Left lobe of liver (tissue), 2 donors: ENCODE data around the gene NFE2L3. TPM values are rescaled to one million over a fixed set of nuclear protein-coding genes. Genes with fewer than 3 reads are reported as not detected.
"Not testable (repeated sequence)": the region's sequence is repeated elsewhere in the genome, so short reads cannot be mapped to it uniquely, and the experiment has no call there.

Experiments used
- ATAC-seq: fragments of 200-7000 bp; cut with Tn5 transposase; one replicate; pipeline ENCODE4 v1.9.1; 2020; ENCODE audit warnings: mild to moderate bottlenecking, moderate library complexity
- DNase-seq: peaks from one replicate; pipeline ENCODE4 v3.0.0-alpha.2; 2020; ENCODE audit warnings: low spot score
- total RNA-seq: library from RNA; stranded (reverse); gene quantifications from one replicate; pipeline ENCODE4 v1.2.1, GENCODE V29; 2021
- donor health status: DM: no; HTN: no; CAD: no; lungs with moderate emphysema.
- donor health status: DM: no; HTN: yes; CAD: no.

Gene NFE2L3, protein sequence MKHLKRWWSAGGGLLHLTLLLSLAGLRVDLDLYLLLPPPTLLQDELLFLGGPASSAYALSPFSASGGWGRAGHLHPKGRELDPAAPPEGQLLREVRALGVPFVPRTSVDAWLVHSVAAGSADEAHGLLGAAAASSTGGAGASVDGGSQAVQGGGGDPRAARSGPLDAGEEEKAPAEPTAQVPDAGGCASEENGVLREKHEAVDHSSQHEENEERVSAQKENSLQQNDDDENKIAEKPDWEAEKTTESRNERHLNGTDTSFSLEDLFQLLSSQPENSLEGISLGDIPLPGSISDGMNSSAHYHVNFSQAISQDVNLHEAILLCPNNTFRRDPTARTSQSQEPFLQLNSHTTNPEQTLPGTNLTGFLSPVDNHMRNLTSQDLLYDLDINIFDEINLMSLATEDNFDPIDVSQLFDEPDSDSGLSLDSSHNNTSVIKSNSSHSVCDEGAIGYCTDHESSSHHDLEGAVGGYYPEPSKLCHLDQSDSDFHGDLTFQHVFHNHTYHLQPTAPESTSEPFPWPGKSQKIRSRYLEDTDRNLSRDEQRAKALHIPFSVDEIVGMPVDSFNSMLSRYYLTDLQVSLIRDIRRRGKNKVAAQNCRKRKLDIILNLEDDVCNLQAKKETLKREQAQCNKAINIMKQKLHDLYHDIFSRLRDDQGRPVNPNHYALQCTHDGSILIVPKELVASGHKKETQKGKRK
- total RNA-seq, result 0.45 TPM

DNA sequence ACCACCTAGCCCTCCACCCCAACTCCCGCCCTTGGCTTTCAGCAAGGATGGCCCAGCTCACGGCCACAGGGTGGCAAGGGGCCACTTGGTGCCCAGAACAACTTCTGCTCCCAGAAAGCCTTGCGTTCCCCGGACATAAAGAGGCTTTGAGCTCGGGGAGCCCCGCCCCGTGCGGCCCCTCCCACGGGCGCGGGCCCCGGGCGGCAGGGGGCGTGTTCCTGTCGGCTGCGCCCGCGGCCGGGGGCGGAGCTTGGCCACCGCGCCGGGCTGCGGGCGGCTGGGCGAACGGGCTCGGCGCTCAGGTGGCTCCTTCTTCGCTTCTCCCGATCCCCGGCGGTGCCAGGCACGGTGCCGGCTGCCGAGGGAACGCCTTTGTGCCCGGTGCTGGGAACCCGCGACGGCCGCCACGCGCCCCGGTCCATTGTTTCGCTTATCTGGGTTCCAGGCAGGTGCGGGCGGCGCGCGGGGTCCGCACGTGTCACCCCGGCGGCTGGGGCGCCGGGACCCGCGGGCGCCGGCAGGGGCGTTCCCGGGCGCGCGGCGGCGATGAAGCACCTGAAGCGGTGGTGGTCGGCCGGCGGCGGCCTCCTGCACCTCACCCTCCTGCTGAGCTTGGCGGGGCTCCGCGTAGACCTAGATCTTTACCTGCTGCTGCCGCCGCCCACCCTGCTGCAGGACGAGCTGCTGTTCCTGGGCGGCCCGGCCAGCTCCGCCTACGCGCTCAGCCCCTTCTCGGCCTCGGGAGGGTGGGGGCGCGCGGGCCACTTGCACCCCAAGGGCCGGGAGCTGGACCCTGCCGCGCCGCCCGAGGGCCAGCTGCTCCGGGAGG, at the start of gene NFE2L3:
Gene NFE2L3, plus strand, starts transcription at position 246 of the 829 bp plus-strand sequence. Its CDS starts 301 bp downstream, at position 547.
- ATAC-seq, result peak; percentile 91

DNA sequence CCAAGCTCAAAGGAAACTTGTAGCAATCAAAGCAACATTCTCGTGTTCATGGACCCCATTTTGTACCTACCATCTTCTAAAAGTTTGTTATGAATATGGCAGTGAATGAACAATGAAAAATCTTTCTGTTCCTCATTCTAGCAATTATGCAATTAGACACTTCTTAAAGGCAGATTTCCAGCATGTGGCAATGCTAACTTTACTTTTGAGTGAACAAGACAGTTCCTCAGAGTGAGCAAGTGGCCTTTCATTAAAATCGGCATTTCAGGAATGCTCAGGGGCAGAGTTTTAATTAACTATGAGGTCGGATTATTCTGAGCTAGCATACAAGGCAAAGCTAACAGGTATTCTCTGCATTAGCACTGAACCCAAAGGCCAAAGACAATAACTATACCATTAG, 48.4 kb upstream of the NFE2L3 start:
- ATAC-seq, result no peak

More for the DNA sequence above, at the start of gene NFE2L3:
- peak; percentile 63 for DNase-seq

DNA sequence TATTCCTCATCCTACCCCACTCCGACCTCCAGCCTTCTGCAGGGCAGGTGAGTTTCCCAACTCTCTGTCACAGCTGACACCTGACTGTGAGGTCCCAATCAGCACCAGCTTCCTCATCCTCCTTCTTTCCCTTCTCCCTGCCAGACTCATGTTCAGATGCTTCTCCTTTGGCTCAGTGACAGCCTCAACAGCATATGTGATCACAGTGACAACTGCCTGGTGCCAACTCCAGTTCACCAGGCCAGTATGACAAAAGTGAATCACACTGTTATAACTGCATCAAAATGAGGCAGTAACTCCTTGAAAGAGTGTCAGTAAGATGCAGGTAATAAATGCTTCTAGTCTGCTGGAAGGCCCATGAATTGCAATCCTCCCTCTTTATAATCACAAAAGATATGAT, 46.8 kb upstream of the NFE2L3 start:
- DNase-seq (no peak), ATAC-seq (no peak)

More for the DNA sequence above, 48.4 kb upstream of the NFE2L3 start:
- DNase-seq, result no peak

DNA sequence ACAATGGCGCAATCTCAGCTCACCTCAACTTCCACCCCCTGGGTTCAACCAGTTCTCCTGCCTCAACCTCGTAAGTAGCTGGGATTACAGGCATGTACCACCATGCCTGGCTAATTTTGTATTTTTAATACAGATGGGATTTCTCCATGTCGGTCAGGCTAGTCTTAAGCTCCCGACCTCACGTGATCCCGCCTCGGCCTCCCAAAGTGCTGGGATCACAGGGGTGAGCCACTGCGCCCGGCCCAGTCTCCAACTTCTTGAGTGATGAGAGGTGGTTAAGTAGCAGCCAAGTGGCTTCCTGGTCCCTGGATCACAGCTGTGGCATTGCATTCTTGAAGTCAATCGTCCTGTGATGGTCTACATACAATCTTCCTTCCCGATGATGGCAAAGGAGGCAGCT, 46.1 kb upstream of the NFE2L3 start:
- ATAC-seq (no peak), DNase-seq (no peak)

DNA sequence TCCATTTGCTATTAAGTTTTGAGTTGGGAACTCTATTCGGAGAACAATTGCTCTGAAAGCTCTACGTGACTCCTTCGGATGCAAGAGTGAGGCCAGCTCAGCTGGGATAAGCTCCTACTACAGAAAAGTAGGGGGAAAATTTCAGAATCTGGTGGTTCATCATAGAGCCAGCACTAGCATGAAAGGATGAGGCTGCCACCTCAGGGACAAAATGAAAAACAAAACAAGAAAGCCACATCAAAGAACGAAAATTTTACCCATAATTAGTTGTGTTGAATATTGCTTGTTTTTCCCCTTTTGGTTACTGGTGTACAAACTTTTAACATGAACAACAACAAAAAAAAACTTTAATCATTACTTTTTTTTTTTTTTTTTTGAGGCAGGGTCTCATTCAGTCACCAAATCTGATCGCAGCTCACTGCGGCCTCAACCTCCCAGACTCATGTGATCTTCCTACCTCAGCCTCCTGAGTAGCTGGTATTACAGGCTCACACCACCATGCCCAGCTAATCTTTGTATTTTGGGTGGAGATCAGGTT, 39.7 kb upstream of the NFE2L3 start:
- ATAC-seq, result no peak
- no peak for DNase-seq

DNA sequence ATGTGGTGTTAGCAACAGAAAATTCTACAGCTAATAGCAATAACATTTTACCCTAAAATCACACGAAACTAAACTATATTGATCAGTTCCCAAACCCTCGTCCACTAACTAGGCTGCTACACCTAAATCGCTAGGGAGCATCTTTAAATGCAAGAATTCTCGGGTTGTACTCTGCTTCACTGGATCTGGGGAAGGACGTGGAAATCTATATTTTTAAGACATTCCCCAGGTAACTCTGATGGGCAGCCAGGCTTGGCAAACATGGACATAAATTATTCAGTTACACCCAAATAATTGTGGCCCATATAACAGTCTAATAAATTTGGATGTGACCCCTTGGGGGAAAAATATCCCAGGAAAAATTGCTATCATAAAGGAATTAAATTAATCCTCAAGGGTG, 36.3 kb upstream of the NFE2L3 start:
- no peak for ATAC-seq
- no peak for DNase-seq

DNA sequence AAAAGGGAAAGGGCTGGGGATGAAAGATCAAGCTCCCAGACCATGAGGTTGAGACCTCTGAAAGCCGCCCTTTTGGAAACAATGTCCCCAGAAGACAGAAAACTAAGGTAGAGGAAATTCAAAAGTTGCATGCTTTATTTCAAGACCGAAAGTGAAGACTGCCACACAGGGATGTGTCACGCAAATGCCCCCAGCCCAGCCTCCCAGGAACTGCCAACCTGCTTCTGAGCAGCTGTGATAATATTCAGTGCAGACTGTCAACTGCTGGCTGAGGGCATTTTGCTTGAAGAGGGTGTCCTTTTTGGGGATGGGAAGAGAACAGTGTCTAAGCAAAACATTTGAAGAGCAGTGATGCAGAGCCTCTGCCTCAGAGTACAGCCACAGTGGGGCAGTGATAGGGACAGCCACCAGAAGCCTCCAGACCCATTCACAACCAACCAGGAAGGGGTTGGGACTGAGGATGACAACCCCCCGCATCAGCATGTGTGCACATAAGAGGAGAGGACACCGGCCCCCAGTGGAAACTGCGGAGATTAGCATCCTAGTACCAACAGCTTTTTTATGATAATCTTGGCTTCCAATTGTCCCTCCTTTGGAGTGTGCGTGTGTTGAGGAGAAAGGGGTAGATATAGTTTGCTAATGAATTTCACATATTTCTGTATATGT, 34.7 kb upstream of the NFE2L3 start:
- DNase-seq (no peak), ATAC-seq (no peak)

DNA sequence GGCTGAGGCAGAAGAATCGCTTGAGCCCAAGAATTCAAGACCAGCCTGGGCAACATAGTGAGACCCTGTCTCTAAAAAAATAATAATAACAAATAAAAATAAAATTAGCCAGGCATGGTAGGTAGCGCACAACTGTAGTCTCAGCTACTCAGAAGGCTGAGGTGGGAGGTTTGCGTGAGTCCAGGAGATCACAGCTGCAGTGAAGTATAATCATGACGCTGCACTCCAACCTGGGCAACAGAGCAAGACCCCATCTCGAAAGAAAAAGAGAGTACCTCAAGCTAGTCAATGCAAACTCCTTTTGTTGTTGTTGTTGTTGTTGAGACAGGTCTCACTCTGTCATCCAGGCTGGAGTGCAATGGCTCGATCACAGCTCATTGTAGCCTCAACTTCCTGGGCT, 34.0 kb upstream of the NFE2L3 start:
- no peak for ATAC-seq

DNA sequence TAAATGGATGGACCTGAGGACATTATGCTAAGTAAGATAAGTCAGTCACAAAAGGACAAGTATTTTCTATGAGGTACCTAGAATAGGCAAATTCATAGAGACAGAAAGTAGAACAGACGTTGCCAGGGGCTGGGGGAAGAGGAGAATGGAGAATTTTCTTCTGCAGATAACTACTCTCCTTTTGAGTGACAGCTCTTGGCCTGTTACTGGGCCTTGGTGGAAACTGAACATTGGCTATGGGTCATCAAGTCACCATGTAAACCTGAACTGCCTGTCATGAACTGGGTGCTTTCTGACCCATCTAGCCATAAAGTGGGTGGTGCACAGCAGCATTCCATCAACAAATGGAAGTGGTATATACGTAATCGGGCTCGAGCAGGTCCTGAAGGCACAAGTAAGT, 29.3 kb upstream of the NFE2L3 start:
- DNase-seq (no peak), ATAC-seq (no peak)

More for the DNA sequence above, 34.0 kb upstream of the NFE2L3 start:
- no peak for DNase-seq

DNA sequence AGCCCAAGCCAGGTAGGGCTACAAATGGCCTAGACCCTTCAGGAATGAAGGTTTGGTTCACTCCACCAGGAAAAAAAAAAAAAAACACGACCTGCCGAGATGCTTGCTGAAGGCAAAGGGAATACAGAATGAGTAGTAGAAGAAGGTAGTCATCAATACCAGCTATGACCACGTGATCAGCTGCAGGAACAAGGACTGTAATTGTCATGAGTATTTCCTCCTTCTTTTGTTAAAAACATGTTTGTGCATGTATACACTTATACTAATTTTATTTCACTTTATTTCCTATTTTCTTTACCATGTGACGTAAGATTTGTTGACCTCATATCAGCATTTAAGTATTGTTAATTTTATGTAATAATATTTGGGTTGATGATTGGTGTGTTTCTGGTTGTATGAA, 27.2 kb upstream of the NFE2L3 start:
- ATAC-seq, DNase-seq: not testable (repeated sequence)

DNA sequence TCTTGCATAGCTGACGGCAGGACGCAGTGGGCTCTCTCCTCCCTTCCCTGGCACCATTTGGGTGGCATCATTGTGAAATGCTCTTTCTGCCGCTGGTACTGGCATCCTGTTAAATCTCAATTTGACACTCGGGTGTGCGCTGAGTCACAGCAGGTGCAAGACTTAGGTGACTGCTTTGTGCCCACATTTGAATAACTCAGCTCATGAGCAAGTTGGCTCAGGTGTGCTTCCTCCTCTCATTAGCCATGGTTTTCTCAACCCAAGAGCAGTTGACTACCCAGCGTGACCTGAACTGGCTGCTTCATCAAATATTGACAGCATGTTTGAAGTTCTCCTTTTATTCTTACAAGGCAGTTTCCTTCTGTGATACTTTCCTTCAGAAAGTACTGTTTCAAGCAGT, 24.6 kb upstream of the NFE2L3 start:
- DNase-seq (no peak), ATAC-seq (no peak)

DNA sequence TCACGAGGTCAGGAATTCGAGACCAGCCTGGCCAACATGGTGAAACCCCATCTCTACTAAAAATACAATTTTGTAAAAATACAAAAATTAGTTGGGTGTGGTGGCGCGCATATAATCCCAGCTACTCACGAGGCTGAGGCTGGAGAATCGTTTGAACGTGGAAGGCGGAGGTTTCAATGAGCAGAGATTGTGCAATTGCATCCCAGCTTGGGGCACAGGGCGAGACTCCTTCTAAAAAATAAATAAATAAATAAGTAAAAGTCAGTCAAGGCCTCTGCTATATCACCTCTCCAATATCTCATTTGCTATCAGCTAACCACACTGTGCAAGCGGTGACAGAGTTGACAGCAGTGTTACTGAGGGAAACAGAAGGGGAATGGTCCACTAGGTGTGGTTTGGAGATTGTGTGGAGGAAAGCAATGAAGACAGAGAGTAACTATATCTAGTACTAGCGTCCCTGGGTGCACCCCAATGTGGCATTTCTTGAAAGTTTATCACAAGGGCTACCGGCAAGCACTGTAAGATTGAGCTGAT, 20.9 kb upstream of the NFE2L3 start:
- no peak for ATAC-seq
- DNase-seq, result no peak

DNA sequence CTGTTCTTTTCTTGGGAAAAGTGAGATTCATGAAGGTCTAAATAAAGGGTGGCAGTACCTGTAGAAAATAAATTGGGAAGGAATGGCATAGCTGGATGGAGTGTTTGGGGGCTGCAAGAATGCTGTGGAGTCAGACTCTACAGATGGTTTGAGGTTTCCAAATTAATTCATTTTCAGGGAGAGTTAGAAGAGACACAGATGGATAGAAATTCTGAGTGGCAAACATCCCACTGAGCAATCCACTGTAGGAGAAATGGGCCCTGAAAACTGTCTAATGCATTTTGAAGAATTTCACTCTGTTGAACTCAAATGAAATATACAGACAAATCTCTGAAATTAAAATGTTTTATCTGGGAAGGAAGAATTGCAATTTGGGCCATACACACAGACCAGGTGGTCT, 16.9 kb upstream of the NFE2L3 start:
- ATAC-seq (no peak), DNase-seq (no peak)

DNA sequence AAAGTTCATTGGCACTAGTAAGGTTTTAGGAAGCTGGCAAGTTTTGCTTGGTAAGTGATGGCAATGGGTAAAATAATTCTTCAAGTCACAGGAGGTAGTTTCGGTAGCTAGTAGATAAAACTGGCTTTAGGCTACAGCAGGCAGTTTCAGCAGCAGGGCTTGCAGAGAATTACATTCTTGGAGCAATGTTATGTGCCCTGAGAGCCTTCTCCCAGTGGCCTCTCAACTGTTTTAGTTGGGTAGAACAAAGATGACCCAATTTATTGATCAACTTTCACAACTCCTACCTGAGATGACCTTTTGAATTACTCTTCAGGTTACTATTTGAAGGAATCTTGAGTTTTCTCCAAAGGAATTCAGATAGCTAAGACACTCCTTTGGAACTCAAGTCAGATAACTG, 16.4 kb upstream of the NFE2L3 start:
- ATAC-seq, result no peak

DNA sequence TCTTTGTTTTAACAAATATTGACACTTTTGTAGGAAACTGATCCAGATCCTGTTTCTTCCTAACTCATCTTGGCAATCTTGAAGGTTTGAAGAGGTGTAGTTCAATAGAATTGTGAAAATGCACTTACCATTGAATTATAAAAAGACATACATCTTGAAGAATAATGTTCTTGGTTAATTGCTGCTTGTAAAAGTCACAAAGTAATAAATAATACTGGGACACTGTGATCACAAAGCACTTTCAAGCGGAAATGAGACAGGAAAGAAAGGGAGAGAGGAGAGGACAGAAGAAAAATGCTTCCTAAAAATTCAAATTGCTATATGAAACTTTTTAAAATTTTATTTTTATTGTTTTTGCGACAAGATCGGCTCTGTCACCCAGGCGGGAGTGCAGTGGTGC, 15.2 kb upstream of the NFE2L3 start:
- DNase-seq (no peak), ATAC-seq (no peak)

More for the DNA sequence above, 16.4 kb upstream of the NFE2L3 start:
- DNase-seq, result no peak

DNA sequence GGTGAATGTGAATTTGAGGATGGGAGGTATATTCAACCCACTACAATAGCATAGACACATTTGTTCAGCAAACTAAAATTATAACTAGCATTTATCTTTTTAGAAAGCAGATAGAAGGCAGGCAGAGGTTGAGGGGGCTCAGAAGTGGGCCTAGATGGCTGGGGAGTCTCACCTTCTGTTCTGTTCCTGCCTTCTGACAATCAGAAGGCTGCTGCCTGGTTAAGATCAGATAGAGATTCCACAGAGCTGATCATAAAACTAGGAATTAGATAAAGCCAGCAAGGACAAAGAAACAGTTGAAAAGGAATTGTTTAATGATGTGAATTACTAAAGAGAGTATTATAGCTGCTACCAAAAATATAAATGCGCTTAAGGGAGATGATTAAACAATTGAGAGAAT, 11.6 kb upstream of the NFE2L3 start:
- no peak for ATAC-seq
- no peak for DNase-seq

DNA sequence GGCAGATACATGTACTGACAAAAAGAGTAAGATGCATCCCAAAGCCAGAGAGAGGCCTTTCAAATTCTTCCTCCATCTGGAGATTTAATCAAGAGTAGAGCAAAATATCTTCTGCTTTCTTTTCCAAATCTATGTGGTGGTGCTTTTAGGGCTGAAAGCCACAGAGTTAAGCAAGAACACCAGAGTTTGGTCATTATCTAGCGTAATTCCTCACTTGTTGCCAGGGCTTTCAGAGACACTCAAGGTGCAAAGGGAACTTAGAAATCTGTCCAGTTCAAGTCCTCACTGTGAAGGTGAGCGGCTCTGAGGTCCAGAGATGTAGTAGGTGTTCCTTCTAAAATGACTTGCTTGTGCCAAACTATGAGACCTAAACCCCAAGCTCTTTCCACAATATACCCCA, 10.9 kb upstream of the NFE2L3 start:
- DNase-seq (no peak), ATAC-seq (peak; percentile 50)

DNA sequence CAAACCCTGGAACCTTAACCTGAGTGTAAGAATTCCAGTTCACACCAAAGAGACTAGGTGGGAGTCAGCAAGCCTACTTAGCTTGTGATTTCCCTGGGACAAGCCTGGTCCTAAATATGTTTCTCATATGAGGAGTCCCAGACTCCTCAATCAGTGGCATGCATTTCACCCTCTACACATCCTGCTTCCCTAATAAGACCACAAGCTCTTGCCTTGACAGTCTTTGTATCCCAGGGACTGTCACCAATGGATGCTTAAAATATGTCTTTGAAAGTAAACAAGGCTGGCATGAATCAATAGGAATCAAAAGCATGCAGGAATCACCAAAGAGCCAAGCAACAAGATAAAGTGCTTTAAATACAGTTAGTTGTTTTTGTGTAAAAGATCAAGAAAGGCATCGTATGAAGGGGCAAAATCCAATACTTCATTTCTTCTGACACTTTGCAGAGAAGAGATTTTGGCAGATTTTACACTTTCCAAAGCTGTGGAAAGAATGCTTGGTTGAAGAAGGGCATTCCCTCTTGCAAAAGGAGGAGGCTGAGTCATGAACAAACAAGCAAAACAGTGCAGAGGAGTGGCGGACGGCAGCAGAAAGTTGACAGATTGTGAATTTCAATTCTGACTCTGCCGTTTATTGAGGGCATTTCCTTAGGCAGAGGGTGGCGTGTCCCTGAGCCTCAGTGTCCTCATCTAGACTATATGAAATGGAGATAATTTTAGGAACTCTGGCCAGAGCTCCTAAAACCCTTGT, 8.5 kb upstream of the NFE2L3 start:
- ATAC-seq (no peak), DNase-seq (no peak)

DNA sequence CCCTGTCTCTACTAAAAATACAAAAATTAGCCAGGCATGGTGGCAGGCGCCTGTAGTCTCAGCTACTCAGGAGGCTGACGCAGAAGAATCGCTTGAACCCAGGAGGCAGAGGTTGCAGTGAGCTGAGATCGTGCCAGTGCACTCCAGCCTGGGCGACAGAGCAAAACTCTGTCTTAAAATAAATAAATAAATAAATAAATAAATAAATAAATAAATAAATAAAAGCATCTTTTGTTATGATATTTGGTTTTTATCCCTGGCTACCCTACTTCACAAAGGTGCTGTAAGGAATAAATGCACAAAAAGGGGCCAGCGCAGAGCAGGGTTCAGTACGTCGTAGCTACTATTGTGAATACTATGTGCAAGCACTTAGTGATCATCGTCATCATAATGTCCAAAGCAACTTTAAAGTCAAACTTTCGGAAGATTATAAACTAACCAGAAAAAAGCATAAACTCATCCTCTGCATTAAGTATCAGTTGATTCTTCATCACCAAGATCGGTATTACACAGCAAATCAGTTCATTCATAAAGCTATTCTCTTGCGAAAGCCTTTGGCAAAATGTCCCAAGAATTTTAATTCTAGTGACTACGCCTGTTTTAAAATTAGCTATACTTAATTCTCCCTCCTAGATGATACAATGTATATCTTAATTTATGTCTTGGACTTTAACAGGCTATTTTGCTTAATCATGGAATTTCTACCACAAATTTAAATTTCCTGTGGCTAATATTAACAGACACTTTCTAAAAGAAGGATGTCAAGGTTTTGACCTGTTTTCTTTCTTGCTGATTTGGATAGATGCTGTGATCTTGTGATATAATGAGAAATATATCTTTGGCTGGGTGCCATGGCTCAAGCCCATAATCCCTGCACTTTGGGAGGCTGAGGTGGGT, 7.6 kb upstream of the NFE2L3 start:
- DNase-seq, result no peak
- no peak for ATAC-seq
